ENCODE data around the gene HNRNPK.
"Not testable (repeated sequence)": the region's sequence is repeated elsewhere in the genome, so short reads cannot be mapped to it uniquely, and the experiment has no call there.

HNRNPK gene

DNA sequence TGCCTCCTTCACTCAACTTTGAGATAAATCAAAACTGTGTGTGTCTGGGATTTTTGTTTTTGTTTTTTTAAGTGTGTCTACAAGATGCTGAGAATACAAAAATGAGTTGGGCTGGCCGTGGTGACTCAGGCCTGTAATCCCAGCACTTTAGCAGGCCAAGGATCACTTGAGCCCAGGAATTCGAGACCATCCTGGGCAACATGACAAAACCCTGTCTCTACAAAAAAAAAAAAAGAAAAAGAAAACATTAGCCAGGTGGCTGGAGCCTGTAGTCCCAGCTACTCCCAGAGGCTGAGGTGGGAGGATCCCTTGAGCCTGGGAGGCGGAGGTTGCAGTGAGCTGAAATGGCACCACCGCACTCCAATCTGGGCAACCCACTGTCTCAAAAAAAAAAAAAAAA is 21.0 kb downstream of the HNRNPK start:
- 79% methylated on average over 4 of the region's 4 CpGs for WGBS
- Histone ChIP-seq H3K9me3 (ENCODE audit: insufficient read depth, low read depth, low read length) (no peaks in the 10 kb centered on the region), H3K4me3 (ENCODE audit: low read length) (no peak overlapping the region), H3K4me1 (ENCODE audit: insufficient read depth, low read length) (peaks cover 3% of the 10 kb centered on the region; the same call in 1 of the 2 replicates), H3K9ac (ENCODE audit: low read depth, low read length) (no peak overlapping the region), H3K27ac (ENCODE audit: low read depth, low read length) (no peak overlapping the region), H3K27me3 (ENCODE audit: insufficient read depth, low read length) (no peaks in the 10 kb centered on the region), H3K36me3 (ENCODE audit: insufficient read depth, low read length) (peaks cover under 1% of the 10 kb centered on the region; the same call in 1 of the 2 replicates)

DNA sequence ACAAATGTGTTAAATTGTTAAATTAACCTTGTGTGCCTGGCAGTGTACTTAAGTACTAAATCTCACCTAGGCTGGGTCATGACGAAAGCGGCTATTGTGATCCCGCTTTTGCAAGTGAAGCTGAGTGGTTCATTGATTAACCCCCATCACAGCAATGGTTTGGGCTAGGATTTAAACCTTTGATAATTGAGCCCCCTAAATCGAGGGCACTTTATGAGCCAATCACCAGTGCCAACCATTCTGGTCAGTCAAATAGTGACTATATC is 22.8 kb downstream of the HNRNPK start:
- Histone ChIP-seq H3K4me3 (ENCODE audit: low read length) (peak overlapping the region; percentile 84), H3K36me3 (ENCODE audit: insufficient read depth, low read length) (peaks cover 7% of the 10 kb centered on the region), H3K9ac (ENCODE audit: low read depth, low read length) (peak overlapping the region; percentile 81), H3K9me3 (ENCODE audit: insufficient read depth, low read depth, low read length) (no peaks in the 10 kb centered on the region), H3K27ac (ENCODE audit: low read depth, low read length) (no peak overlapping the region), H3K27me3 (ENCODE audit: insufficient read depth, low read length) (no peaks in the 10 kb centered on the region), H3K4me1 (ENCODE audit: insufficient read depth, low read length) (peaks cover 3% of the 10 kb centered on the region; the same call in 1 of the 2 replicates)
- WGBS, result 50% methylated on average over 4 of the region's 4 CpGs

DNA sequence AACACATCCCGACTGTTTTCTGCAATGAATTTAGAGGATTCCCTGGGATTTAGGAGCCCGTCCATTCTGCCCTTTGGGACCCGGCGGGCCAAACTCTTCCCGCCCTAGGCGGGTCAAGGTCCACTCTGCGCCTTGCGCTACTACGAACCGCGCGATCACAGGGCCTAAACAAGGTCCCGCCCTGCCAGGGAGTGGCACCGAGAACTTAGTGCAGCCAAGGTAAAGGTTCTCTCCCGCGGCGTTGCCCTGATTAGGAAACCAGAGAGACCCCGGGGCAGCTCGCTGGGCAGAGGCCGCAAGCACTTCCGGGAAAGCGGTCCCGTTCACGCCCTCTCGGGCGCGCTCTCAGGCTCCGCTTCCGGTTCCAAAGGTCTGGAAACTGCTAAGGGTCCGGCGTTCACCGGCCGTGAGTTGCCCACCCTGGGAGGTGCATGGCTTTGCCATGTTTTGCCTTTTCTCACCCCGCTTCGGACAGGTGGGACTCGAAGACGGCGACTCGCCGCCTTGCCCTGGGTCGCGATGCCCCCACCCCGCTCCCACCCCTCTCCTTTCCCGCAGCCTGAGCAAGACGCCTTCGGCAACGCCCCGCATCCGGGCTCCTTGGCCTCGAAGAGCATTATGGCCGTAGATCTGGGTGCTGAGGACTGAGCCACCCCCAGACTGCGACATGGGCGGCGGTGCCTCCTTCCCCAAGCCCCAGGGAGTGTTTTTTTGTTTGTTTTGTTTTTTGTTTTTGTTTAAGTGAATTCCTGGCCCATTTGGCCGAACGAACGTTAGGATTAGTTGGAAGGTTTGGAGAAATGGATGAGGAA is 23.4 kb downstream of the HNRNPK start:
- H3K4me3 ChIP-seq (ENCODE audit: low read length), result peak overlapping the region; percentile 84
- H3K9ac ChIP-seq (ENCODE audit: low read depth, low read length), result peak overlapping the region; percentile 81
- no peaks in the 10 kb centered on the region for H3K27me3 ChIP-seq (ENCODE audit: insufficient read depth, low read length)
- no peaks in the 10 kb centered on the region for H3K9me3 ChIP-seq (ENCODE audit: insufficient read depth, low read depth, low read length)
- WGBS, result 12% methylated on average over 57 of the region's 57 CpGs
- H3K4me1 ChIP-seq (ENCODE audit: insufficient read depth, low read length), result peaks cover 3% of the 10 kb centered on the region; the same call in 1 of the 2 replicates
- peaks cover 13% of the 10 kb centered on the region for H3K36me3 ChIP-seq (ENCODE audit: insufficient read depth, low read length)
- peak overlapping the region; percentile 64 for H3K27ac ChIP-seq (ENCODE audit: low read depth, low read length)

- H3K4me3 ChIP-seq (ENCODE audit: low read length), result peak overlapping the region; percentile 84
- H3K36me3 ChIP-seq (ENCODE audit: insufficient read depth, low read length), result peaks cover 16% of the 10 kb centered on the region
- peaks cover 3% of the 10 kb centered on the region; the same call in 1 of the 2 replicates for H3K4me1 ChIP-seq (ENCODE audit: insufficient read depth, low read length)
- peak overlapping the region; percentile 64 for H3K27ac ChIP-seq (ENCODE audit: low read depth, low read length)
- no peaks in the 10 kb centered on the region for H3K9me3 ChIP-seq (ENCODE audit: insufficient read depth, low read depth, low read length)
- H3K27me3 ChIP-seq (ENCODE audit: insufficient read depth, low read length), result no peaks in the 10 kb centered on the region
- H3K9ac ChIP-seq (ENCODE audit: low read depth, low read length), result peak overlapping the region; percentile 81
- 34% methylated on average over 23 of the region's 23 CpGs for WGBS
These were observed 24.0 kb downstream of the HNRNPK start for GRCh38 chr9:83956086-83956435.

DNA sequence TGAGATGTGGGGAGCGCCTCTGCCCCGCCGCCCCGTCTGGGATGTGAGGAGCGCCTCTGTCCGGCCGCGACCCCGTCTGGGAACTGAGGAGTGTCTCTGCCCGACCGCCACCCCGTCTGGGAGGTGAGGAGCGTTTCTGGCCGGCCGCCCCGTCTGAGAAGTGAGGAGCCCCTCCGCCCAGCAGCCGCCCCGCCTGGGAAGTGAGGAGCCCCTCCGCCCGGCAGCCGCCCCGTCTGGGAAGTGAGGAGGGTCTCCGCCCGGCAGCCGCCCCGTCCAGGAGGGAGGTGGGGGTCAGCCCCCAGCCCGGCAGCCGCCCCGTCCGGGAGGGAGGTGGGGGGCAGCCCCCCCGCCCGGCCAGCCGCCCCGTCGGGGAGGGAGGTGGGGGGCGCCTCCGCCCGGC is 31.9 kb downstream of the HNRNPK start:
- not testable (repeated sequence) for H3K4me3 ChIP-seq (ENCODE audit: low read length); H3K9ac ChIP-seq (ENCODE audit: low read depth, low read length); H3K9me3 ChIP-seq (ENCODE audit: insufficient read depth, low read depth, low read length); H3K4me1 ChIP-seq (ENCODE audit: insufficient read depth, low read length); H3K27ac ChIP-seq (ENCODE audit: low read depth, low read length); H3K27me3 ChIP-seq (ENCODE audit: insufficient read depth, low read length)
- WGBS, result 95% methylated on average over 39 of the region's 39 CpGs
- peaks cover 47% of the 10 kb centered on the region for H3K36me3 ChIP-seq (ENCODE audit: insufficient read depth, low read length)

DNA sequence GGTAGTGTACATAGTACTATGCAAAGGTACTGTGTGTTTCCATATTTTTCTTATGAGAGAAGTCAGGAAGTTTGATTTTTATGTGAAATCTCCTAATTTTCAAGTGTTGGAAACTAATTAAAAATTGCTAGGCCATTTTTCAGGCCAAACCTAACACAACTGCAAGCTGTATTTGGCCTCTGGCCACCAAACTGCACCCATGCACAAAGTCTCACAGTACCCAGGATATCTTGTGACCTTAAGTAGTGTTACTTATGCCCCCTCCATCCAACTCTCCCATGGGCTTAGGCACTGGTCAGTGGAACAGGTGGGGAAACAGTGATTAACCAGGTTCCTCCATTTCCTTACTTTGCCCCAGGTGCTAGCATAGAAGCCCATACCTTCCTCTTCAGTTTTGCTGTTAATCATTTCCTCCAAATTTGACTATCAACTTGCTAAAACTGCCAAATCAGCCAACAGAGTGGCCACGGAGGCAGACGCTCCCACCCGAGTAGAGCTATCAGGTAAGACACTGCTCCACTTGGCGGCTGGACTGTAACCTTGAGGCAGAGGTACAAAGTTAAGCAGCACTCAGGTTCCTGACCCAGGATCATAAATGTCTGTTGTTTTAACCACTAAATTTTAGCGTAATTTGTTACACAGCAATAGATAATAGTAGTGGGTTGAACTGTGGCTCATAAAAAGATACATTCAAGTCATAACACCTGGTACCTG is 39.3 kb downstream of the HNRNPK start:
- WGBS, result 97% methylated on average over 5 of the region's 5 CpGs
- Histone ChIP-seq H3K9me3 (ENCODE audit: insufficient read depth, low read depth, low read length) (no peaks in the 10 kb centered on the region), H3K4me3 (ENCODE audit: low read length) (no peak overlapping the region), H3K4me1 (ENCODE audit: insufficient read depth, low read length) (0 out of 2 replicates have a peak, but pooled peaks cover under 1% of the 10 kb centered on the region), H3K27me3 (ENCODE audit: insufficient read depth, low read length) (no peaks in the 10 kb centered on the region), H3K27ac (ENCODE audit: low read depth, low read length) (no peak overlapping the region), H3K9ac (ENCODE audit: low read depth, low read length) (no peak overlapping the region), H3K36me3 (ENCODE audit: insufficient read depth, low read length) (peaks cover 42% of the 10 kb centered on the region)

GRCh38 chr9:83937861-83938455 is 42.1 kb downstream of the HNRNPK start:
- no CpG with 5 or more reads among the region's 1 CpG for WGBS
- H3K9ac ChIP-seq (ENCODE audit: low read depth, low read length), result no peak overlapping the region
- H3K4me1 ChIP-seq (ENCODE audit: insufficient read depth, low read length), result peaks cover 14% of the 10 kb centered on the region; the same call in 1 of the 2 replicates
- H3K36me3 ChIP-seq (ENCODE audit: insufficient read depth, low read length), result peaks cover 23% of the 10 kb centered on the region
- H3K27me3 ChIP-seq (ENCODE audit: insufficient read depth, low read length), result no peaks in the 10 kb centered on the region
- no peak overlapping the region for H3K27ac ChIP-seq (ENCODE audit: low read depth, low read length)
- H3K4me3 ChIP-seq (ENCODE audit: low read length), result no peak overlapping the region
- no peaks in the 10 kb centered on the region for H3K9me3 ChIP-seq (ENCODE audit: insufficient read depth, low read depth, low read length)

DNA sequence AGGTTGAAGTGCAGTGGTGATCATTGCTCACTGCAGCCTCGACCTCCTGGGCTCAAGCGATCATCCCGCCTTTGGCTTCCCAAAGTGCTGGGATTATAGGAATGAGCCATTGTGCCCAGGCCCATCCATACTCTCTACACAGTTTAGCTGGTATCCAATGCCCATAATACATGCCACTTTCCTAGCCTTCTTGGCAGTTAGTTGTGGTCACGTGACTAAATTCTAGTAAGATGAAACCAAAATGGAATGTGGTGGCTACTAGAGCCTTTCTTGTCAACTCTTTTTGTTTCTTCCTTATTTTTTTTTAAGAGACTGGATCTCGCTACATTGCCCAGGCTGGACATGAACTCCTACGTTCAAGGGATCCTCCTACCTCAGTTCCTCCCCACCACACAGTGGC is 43.5 kb downstream of the HNRNPK start:
- H3K36me3 ChIP-seq (ENCODE audit: insufficient read depth, low read length), result peaks cover 11% of the 10 kb centered on the region
- 89% methylated on average over 6 of the region's 6 CpGs for WGBS
- no peaks in the 10 kb centered on the region for H3K27me3 ChIP-seq (ENCODE audit: insufficient read depth, low read length)
- no peak overlapping the region for H3K4me3 ChIP-seq (ENCODE audit: low read length)
- H3K4me1 ChIP-seq (ENCODE audit: insufficient read depth, low read length), result peaks cover 14% of the 10 kb centered on the region; the same call in 1 of the 2 replicates
- no peaks in the 10 kb centered on the region for H3K9me3 ChIP-seq (ENCODE audit: insufficient read depth, low read depth, low read length)
- no peak overlapping the region for H3K9ac ChIP-seq (ENCODE audit: low read depth, low read length)
- no peak overlapping the region for H3K27ac ChIP-seq (ENCODE audit: low read depth, low read length)

- Histone ChIP-seq H3K9ac (ENCODE audit: low read depth, low read length) (no peak overlapping the region), H3K9me3 (ENCODE audit: insufficient read depth, low read depth, low read length) (no peaks in the 10 kb centered on the region), H3K4me1 (ENCODE audit: insufficient read depth, low read length) (peaks cover 14% of the 10 kb centered on the region; the same call in 1 of the 2 replicates), H3K27ac (ENCODE audit: low read depth, low read length) (no peak overlapping the region), H3K36me3 (ENCODE audit: insufficient read depth, low read length) (peaks cover 9% of the 10 kb centered on the region; the same call in 1 of the 2 replicates), H3K27me3 (ENCODE audit: insufficient read depth, low read length) (no peaks in the 10 kb centered on the region), H3K4me3 (ENCODE audit: low read length) (no peak overlapping the region)
- WGBS, result 81% methylated on average over 3 of the region's 3 CpGs
These were observed 44.6 kb downstream of the HNRNPK start for GRCh38 chr9:83935276-83935935.

DNA sequence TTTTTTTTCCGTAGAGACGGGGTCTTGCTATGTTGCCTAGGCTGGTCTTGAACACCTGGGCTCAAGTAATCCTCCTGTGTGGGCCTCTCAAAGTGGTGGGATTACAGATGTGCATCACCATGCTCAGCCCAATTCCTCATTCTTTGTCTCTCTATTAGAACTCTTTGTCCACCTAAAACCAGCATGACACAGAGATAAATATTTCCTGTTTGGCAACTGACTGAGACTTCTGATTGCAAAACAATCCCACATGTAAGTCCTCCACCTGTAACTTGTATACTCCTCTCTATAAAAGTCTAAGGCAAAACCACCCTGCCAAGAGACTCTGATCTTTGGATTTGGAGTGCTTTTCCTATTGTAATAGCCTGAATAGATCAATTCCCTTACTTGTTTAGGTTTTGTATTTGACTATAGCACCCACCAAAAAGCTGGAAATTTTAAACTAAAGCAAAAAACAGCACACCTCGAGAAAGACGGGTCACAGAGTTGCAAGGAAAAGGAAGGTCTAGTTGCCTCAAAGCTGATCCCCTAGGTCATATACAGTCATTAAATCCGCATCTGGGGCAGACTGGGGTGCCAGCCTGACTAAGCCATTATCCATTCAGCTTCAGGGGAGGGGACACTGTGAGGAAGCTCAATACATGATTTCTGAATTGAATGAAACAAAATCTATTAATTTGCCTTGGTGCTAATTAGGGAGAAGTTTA is 45.3 kb downstream of the HNRNPK start:
- no peaks in the 10 kb centered on the region for H3K27me3 ChIP-seq (ENCODE audit: insufficient read depth, low read length)
- WGBS, result 85% methylated on average over 5 of the region's 5 CpGs
- H3K36me3 ChIP-seq (ENCODE audit: insufficient read depth, low read length), result peaks cover 6% of the 10 kb centered on the region; the same call in 1 of the 2 replicates
- H3K4me1 ChIP-seq (ENCODE audit: insufficient read depth, low read length), result peaks cover 14% of the 10 kb centered on the region; the same call in 1 of the 2 replicates
- no peak overlapping the region for H3K4me3 ChIP-seq (ENCODE audit: low read length)
- H3K9ac ChIP-seq (ENCODE audit: low read depth, low read length), result no peak overlapping the region
- H3K9me3 ChIP-seq (ENCODE audit: insufficient read depth, low read depth, low read length), result no peaks in the 10 kb centered on the region
- H3K27ac ChIP-seq (ENCODE audit: low read depth, low read length), result no peak overlapping the region
